SK-N-SH (cell line): ENCODE results near the gene CADM1. TPM values are rescaled to one million over a fixed set of nuclear protein-coding genes. Genes with fewer than 3 reads are reported as not detected.

Source experiments
- CTCF ChIA-PET: fragments of 300-600, 350-600 bp; formaldehyde crosslinking; extraction: SDS; loops from one replicate; lab custom pipeline; 2021; lab: Yijun Ruan, JAX
- POLR2A ChIA-PET: fragments of 350-600 bp; sonication (Branson Sonifier 250); formaldehyde crosslinking; extraction: SDS; loops from one replicate; lab custom pipeline; 2020; ENCODE audit warnings: antibody characterized with exemption, inconsistent platforms; lab: Yijun Ruan, JAX
- DNase-seq: peaks from one replicate; pipeline ENCODE4 v3.0.0; 2012
- H2AFZ ChIP-seq: fragments of 200-600 bp; sonication (generic); 2 replicates; pipeline ENCODE4 v1.8.1; 2016; ENCODE audit warnings: antibody characterized with exemption, mild to moderate bottlenecking, low read depth
- H3F3A ChIP-seq: fragments of 200-600 bp; sonication (generic); replicated peaks from 2 replicates; pipeline ENCODE3; 2016; ENCODE audit warnings: antibody characterized with exemption, mild to moderate bottlenecking; ENCODE audit not compliant: insufficient read depth
- H3K27ac ChIP-seq, 2 experiments: fragments of 200-500 bp in 1 of 2; fragments of 200-600 bp in 1 of 2; sonication (Bioruptor generic) in 1 of 2; sonication (generic), shearing (Covaris generic) in 1 of 2; 2 replicates each; pipeline versions ENCODE4 v1.5.1 to v1.6.1; 2014 to 2016; ENCODE audit warnings: low read depth in 2 of 2, inconsistent platforms in 1 of 2, low read length in 1 of 2, mild to moderate bottlenecking in 1 of 2, mixed read lengths in 1 of 2
- H3K27me3 ChIP-seq: fragments of 200-600 bp; sonication (generic), shearing (Covaris generic); 2 replicates; pipeline ENCODE4 v1.6.1; 2016; ENCODE audit warnings: mixed run types; ENCODE audit not compliant: insufficient read depth
- H3K36me3 ChIP-seq, 2 experiments: fragments of 200-500 bp in 1 of 2; fragments of 200-600 bp in 1 of 2; sonication (Bioruptor generic) in 1 of 2; sonication (generic) in 1 of 2; replicated peaks in 1 of 2; 2 replicates each; pipeline versions ENCODE3 to v1.5.1; 2014 to 2016; ENCODE audit warnings: low read length in 1 of 2, mild to moderate bottlenecking in 1 of 2; ENCODE audit not compliant: insufficient read depth in 2 of 2, control insufficient read depth in 1 of 2
- H3K4me1 ChIP-seq, 2 experiments: fragments of 200-500 bp in 1 of 2; fragments of 200-600 bp in 1 of 2; sonication (Bioruptor generic) in 1 of 2; sonication (generic), shearing (Covaris generic) in 1 of 2; 2 replicates each; pipeline versions ENCODE4 v1.5.1 to v1.6.1; 2014 to 2016; ENCODE audit warnings: low read depth in 1 of 2, low read length in 1 of 2, mixed run types in 1 of 2; ENCODE audit not compliant: insufficient read depth in 2 of 2, control insufficient read depth in 1 of 2
- H3K4me2 ChIP-seq: fragments of 200-600 bp; sonication (generic), shearing (Covaris generic); 2 replicates; pipeline ENCODE4 v1.6.1; 2017; ENCODE audit warnings: mixed run types
- H3K4me3 ChIP-seq, 2 experiments: fragments of 200-500 bp in 1 of 2; fragments of 200-600 bp in 1 of 2; sonication (Bioruptor generic) in 1 of 2; sonication (generic), shearing (Covaris generic) in 1 of 2; 2 replicates each; pipeline versions ENCODE4 v1.5.1 to v1.8.1; 2014 to 2016; ENCODE audit warnings: low read depth in 2 of 2, inconsistent platforms in 1 of 2, low read length in 1 of 2, mild to moderate bottlenecking in 1 of 2, mixed read lengths in 1 of 2, moderate library complexity in 1 of 2
- H3K79me2 ChIP-seq: fragments of 200-600 bp; sonication (generic); 2 replicates; pipeline ENCODE4 v1.8.1; 2017; ENCODE audit warnings: mild to moderate bottlenecking; ENCODE audit not compliant: insufficient read depth
- H3K9ac ChIP-seq: fragments of 200-600 bp; sonication (generic); 2 replicates; pipeline ENCODE4 v1.6.1; 2017; ENCODE audit warnings: mixed run types
- H3K9me2 ChIP-seq: fragments of 200-600 bp; sonication (generic); 2 replicates; pipeline ENCODE4 v1.6.1; 2017; ENCODE audit warnings: mixed run types
- H3K9me3 ChIP-seq: fragments of 200-600 bp; sonication (generic); 2 replicates; pipeline ENCODE4 v1.6.1; 2017; ENCODE audit warnings: mixed run types, mild to moderate bottlenecking, moderate library complexity
- H4K20me1 ChIP-seq: fragments of 200-600 bp; sonication (generic); 2 replicates; pipeline ENCODE4 v1.6.1; 2017; ENCODE audit warnings: mild to moderate bottlenecking, mixed run types; ENCODE audit not compliant: insufficient read depth
- CHD2 ChIP-seq: fragments of 150-350 bp; IDR thresholded peaks from 2 replicates; pipeline ENCODE4 v1.6.1; 2018; ENCODE audit warnings: low read length; ENCODE audit not compliant: partially characterized antibody
- CTCF ChIP-seq: fragments of 200-600 bp; sonication (generic); IDR thresholded peaks from 2 replicates; pipeline ENCODE4 v1.6.1; 2017; ENCODE audit warnings: antibody characterized with exemption, mild to moderate bottlenecking, moderate library complexity
- ELF1 ChIP-seq: IDR thresholded peaks from 2 replicates; pipeline ENCODE4 v1.4.0; 2012
- IRF3 ChIP-seq: fragments of 150-350 bp; IDR thresholded peaks from 2 replicates; pipeline ENCODE4 v1.6.1; 2016; ENCODE audit warnings: mild to moderate bottlenecking, low read depth, low read length
- MXI1 ChIP-seq: IDR thresholded peaks from 2 replicates; pipeline ENCODE4 v1.6.1; 2012; ENCODE audit warnings: mild to moderate bottlenecking, low read depth, low read length, improper control_type of control experiment
- NRF1 ChIP-seq: IDR thresholded peaks from 2 replicates; pipeline ENCODE4 v1.6.1; 2012; ENCODE audit warnings: low read depth, mild to moderate bottlenecking, low read length
- POLR2AphosphoS5 ChIP-seq: IDR thresholded peaks from 2 replicates; pipeline ENCODE4 v1.6.1; 2012; ENCODE audit warnings: low read depth, low read length
- RAD21 ChIP-seq: IDR thresholded peaks from 2 replicates; pipeline ENCODE4 v1.6.1; 2012; ENCODE audit warnings: mild to moderate bottlenecking, low read length
- RCOR1 ChIP-seq: fragments of 150-350 bp; IDR thresholded peaks from 2 replicates; pipeline ENCODE4 v1.6.1; 2017; ENCODE audit warnings: antibody characterized with exemption, low read length
- REST ChIP-seq: IDR thresholded peaks from 2 replicates; pipeline ENCODE4 v1.6.1; 2012; ENCODE audit warnings: mild to moderate bottlenecking, low read depth, low read length, moderate library complexity
- RXRA ChIP-seq: IDR thresholded peaks from 2 replicates; pipeline ENCODE4 v1.4.0; 2012; ENCODE audit warnings: low read depth, mild to moderate bottlenecking, borderline replicate concordance
- SMC3 ChIP-seq: IDR thresholded peaks from 2 replicates; pipeline ENCODE4 v1.6.1; 2012; ENCODE audit warnings: low read depth, low read length, improper control_type of control experiment
- TAF1 ChIP-seq: IDR thresholded peaks from 2 replicates; pipeline ENCODE4 v1.6.1; 2012; ENCODE audit warnings: low read depth, mild to moderate bottlenecking, low read length, moderate library complexity, borderline replicate concordance
- YY1 ChIP-seq: IDR thresholded peaks from 2 replicates; pipeline ENCODE4 v1.4.0; 2012; ENCODE audit warnings: low read depth, mild to moderate bottlenecking
- WGBS: methylation state at CpG from one replicate; pipeline ENCODE4 v1.1.6; 2017; ENCODE audit warnings: low lambda C conversion rate; 5-methylcytosine and 5-hydroxymethylcytosine counted together
- polyA plus RNA-seq, 3 experiments: library from polyadenylated mRNA; depleted of rRNA; stranded (reverse); fragments of >200 nt; gene quantifications; 2 replicates each; pipeline ENCODE4 v1.2.3, GENCODE V29; 2012
- TF ChIP-seq, protein P1 (sequence below): IDR thresholded peaks from 2 replicates; pipeline ENCODE4; 2012
- TF ChIP-seq, protein P2 (sequence below): IDR thresholded peaks from 2 replicates; pipeline ENCODE4 v1.4.0; 2012; ENCODE audit warnings: low read depth

The CADM1 gene
- polyA plus RNA-seq (2012; rRNA removed) = 7.9 and 11.4 TPM in 2 replicates
- 9.5 and 13.8 TPM in 2 replicates for polyA plus RNA-seq (2012; cell fraction: cytosol; rRNA removed)
- 8.4 and 11.9 TPM in 2 replicates for polyA plus RNA-seq (2012; cell fraction: nucleus; rRNA removed)

- Histone ChIP-seq H4K20me1 (no peaks in the 10 kb centered on the region), H3K9me3 (no peaks in the 10 kb centered on the region), H3K9ac (peak within 1 kb of the TSS; percentile 70), H3K4me2 (peak within 1 kb of the TSS; percentile 98), H3K4me3 (peak within 1 kb of the TSS; percentile 84 to 95), H3K4me1 (peaks cover 3 to 22% of the 10 kb centered on the region in 2 experiments; a peak in 2 of 4 replicates), H3K27ac (peak within 1 kb of the TSS; percentile 48 to 98; a peak in 3 of 4 replicates), H3K79me2 (no peaks in the 10 kb centered on the region), H3K27me3 (peaks cover 12% of the 10 kb centered on the region; the same call in 1 of the 2 replicates), H2AFZ (peak within 1 kb of the TSS; percentile 100), H3K36me3 (no peaks in the 10 kb centered on the region), H3F3A (peaks cover 10% of the 10 kb centered on the region), H3K9me2 (no peaks in the 10 kb centered on the region)
- peak; percentile 96 for DNase-seq
- CTCF ChIA-PET = interaction anchor here (0.6 to 2.2 kb wide), 20 partner anchors 10 to 1137 kb away, joined by 3 to 10 read pairs (median 3); no protein-coding TSS in a partner anchor
- peak; percentile 99 for TF ChIP-seq TAF1
- TF ChIP-seq ELF1 = no peak
- TF ChIP-seq, protein P1, sequence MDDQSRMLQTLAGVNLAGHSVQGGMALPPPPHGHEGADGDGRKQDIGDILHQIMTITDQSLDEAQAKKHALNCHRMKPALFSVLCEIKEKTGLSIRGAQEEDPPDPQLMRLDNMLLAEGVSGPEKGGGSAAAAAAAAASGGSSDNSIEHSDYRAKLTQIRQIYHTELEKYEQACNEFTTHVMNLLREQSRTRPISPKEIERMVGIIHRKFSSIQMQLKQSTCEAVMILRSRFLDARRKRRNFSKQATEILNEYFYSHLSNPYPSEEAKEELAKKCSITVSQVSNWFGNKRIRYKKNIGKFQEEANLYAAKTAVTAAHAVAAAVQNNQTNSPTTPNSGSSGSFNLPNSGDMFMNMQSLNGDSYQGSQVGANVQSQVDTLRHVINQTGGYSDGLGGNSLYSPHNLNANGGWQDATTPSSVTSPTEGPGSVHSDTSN = no peak
- TF ChIP-seq MXI1 = peak; percentile 83
- peak; percentile 91 for TF ChIP-seq POLR2AphosphoS5
- TF ChIP-seq YY1 = no peak
- TF ChIP-seq SMC3 = peak; percentile 33; the same call in 1 of the 2 replicates
- TF ChIP-seq RXRA = no peak
- TF ChIP-seq CTCF = peak; percentile 56
- TF ChIP-seq REST = peak; percentile 73
- TF ChIP-seq, protein P2, sequence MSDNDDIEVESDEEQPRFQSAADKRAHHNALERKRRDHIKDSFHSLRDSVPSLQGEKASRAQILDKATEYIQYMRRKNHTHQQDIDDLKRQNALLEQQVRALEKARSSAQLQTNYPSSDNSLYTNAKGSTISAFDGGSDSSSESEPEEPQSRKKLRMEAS = peak; percentile 62
- TF ChIP-seq RAD21 = peak; percentile 57
- TF ChIP-seq CHD2 = peak; percentile 34
- peak; percentile 61 for TF ChIP-seq NRF1
- TF ChIP-seq IRF3 = 0 out of 2 replicates have a peak, but pooled peaks have one; percentile 10
- 0 out of 2 replicates have a peak, but pooled peaks have one; percentile 6 for TF ChIP-seq RCOR1
- WGBS = 3% methylated on average over 42 of the region's 76 CpGs
- POLR2A ChIA-PET = interaction anchor here (0.7 to 1.7 kb wide), 7 partner anchors 77 to 914 kb away, joined by 3 to 10 read pairs (median 3); no protein-coding TSS in a partner anchor
Observed at GRCh38 chr11:115504276-115505158, at the start of gene CADM1. Gene CADM1, minus strand, starts transcription at chr11:115504415.
